GM23338 (cell line): ENCODE results near the gene TMEM135. TPM values are rescaled to one million over a fixed set of nuclear protein-coding genes. Genes with fewer than 3 reads are reported as not detected.

Experiments used
- ATAC-seq: fragments of 200-7000 bp; cut with Tn5 transposase; 3 replicates; pipeline ENCODE4 v1.9.1; 2020
- DNase-seq: peaks from one replicate; pipeline ENCODE4 v3.0.0-alpha.2; 2015; ENCODE audit warnings: low spot score
- H2AFZ ChIP-seq: fragments of 200-600 bp; sonication (generic); 2 replicates; pipeline ENCODE4 v1.8.0; 2016; ENCODE audit warnings: antibody characterized with exemption, mild to moderate bottlenecking, moderate library complexity
- H3F3A ChIP-seq: fragments of 200-600 bp; sonication (generic); replicated peaks from 2 replicates; pipeline ENCODE4 v1.8.0; 2017; ENCODE audit warnings: antibody characterized with exemption, mixed run types, low read depth
- H3K27ac ChIP-seq: fragments of 200-600 bp; sonication (generic); 2 replicates; pipeline ENCODE4 v1.6.1; 2016; ENCODE audit warnings: low read depth
- H3K27me3 ChIP-seq: fragments of 200-600 bp; sonication (generic); 2 replicates; pipeline ENCODE4 v1.8.0; 2016; ENCODE audit warnings: mild to moderate bottlenecking, mixed run types, moderate library complexity; ENCODE audit not compliant: insufficient read depth
- H3K36me3 ChIP-seq: fragments of 200-600 bp; sonication (generic); 2 replicates; pipeline ENCODE4 v1.8.0; 2016; ENCODE audit warnings: mild to moderate bottlenecking; ENCODE audit not compliant: insufficient read depth
- H3K4me1 ChIP-seq: fragments of 200-600 bp; sonication (generic); 2 replicates; pipeline ENCODE4 v1.8.0; 2016; ENCODE audit warnings: mild to moderate bottlenecking, moderate library complexity; ENCODE audit not compliant: insufficient read depth
- H3K4me2 ChIP-seq: fragments of 200-600 bp; sonication (generic); 2 replicates; pipeline ENCODE4 v1.7.1; 2017; ENCODE audit warnings: mixed run types
- H3K4me3 ChIP-seq: fragments of 200-600 bp; sonication (generic); 2 replicates; pipeline ENCODE4 v1.6.1; 2016; ENCODE audit warnings: mixed run types
- H3K79me2 ChIP-seq: fragments of 200-600 bp; sonication (generic); replicated peaks from 2 replicates; pipeline ENCODE4 v1.8.0; 2017; ENCODE audit warnings: mild to moderate bottlenecking; ENCODE audit not compliant: insufficient read depth
- H3K9me2 ChIP-seq: fragments of 200-600 bp; sonication (generic); 2 replicates; pipeline ENCODE4 v1.8.0; 2017; ENCODE audit not compliant: insufficient read depth
- H4K20me1 ChIP-seq: fragments of 200-600 bp; sonication (generic); replicated peaks from 2 replicates; pipeline ENCODE4 v1.8.0; 2017; ENCODE audit warnings: mild to moderate bottlenecking; ENCODE audit not compliant: insufficient read depth
- H3K27ac Mint-ChIP-seq: 2 replicates; pipeline ENCODE4 v1.8.0; 2020; ENCODE audit warnings: inconsistent platforms, mild to moderate bottlenecking, moderate library complexity, mixed read lengths
- H3K27me3 Mint-ChIP-seq: 3 replicates; pipeline ENCODE4 v1.8.0; 2022; ENCODE audit warnings: low read depth, mild to moderate bottlenecking, moderate library complexity, mixed read lengths, inconsistent platforms; ENCODE audit not compliant: insufficient read depth, poor library complexity
- H3K36me3 Mint-ChIP-seq: 3 replicates; pipeline ENCODE4 v1.8.0; 2021; ENCODE audit warnings: low read depth, mild to moderate bottlenecking, inconsistent platforms, moderate library complexity, mixed read lengths
- H3K4me1 Mint-ChIP-seq: 3 replicates; pipeline ENCODE4 v1.8.0; 2020; ENCODE audit warnings: mild to moderate bottlenecking, inconsistent platforms, mixed read lengths
- H3K4me3 Mint-ChIP-seq: 3 replicates; pipeline ENCODE4 v1.8.0; 2021; ENCODE audit warnings: moderate library complexity, mild to moderate bottlenecking, inconsistent platforms, mixed read lengths
- H3K9me3 Mint-ChIP-seq: 3 replicates; pipeline ENCODE4 v1.8.0; 2020; ENCODE audit warnings: moderate library complexity, mild to moderate bottlenecking, inconsistent platforms, mixed read lengths
- CREB1 ChIP-seq: fragments of 250-450 bp; sonication (Bioruptor Pico); IDR thresholded peaks from 2 replicates; pipeline ENCODE4 v1.5.0; 2020; ENCODE audit warnings: low read depth, mild to moderate bottlenecking, moderate library complexity
- CTCF ChIP-seq, 2 experiments: fragments of 200-600 bp in 1 of 2; sonication (generic) in 1 of 2; conservative IDR thresholded peaks; 2 replicates each; pipeline versions ENCODE4 v1.5.1 to v1.6.1; 2016 to 2017; ENCODE audit warnings: antibody characterized with exemption in 2 of 2, low read depth in 2 of 2, mild to moderate bottlenecking in 2 of 2, moderate library complexity in 1 of 2
- EZH2 ChIP-seq: fragments of 200-600 bp; sonication (generic); IDR thresholded peaks from one replicate; pipeline ENCODE4 v1.8.0; 2017; ENCODE audit warnings: antibody characterized with exemption, mild to moderate bottlenecking, low read depth; ENCODE audit not compliant: unreplicated experiment
- EZH2phosphoT487 ChIP-seq: fragments of 200-600 bp; sonication (generic); IDR thresholded peaks from one replicate; pipeline ENCODE4 v1.8.1; 2018; ENCODE audit warnings: antibody characterized with exemption; ENCODE audit not compliant: unreplicated experiment
- ZNF462 ChIP-seq: fragments of 250-450 bp; sonication (Bioruptor Pico); IDR thresholded peaks from 2 replicates; pipeline ENCODE4 v1.5.0; 2020; ENCODE audit warnings: mild to moderate bottlenecking, moderate library complexity
- polyA plus RNA-seq: library from polyadenylated mRNA; unstranded; fragments of >200 nt; fragmentation: Nextera tagmentation; extraction: Ambion mirVana; gene quantifications from 2 replicates; pipeline ENCODE4 v1.2.1, GENCODE V29; 2016
- total RNA-seq: library from RNA; depleted of rRNA; stranded (reverse); fragments of >200 nt; shearing (Covaris generic); gene quantifications from 2 replicates; pipeline ENCODE4 v1.2.3, GENCODE V29; 2014

TMEM135 gene
- total and polyA plus RNA-seq, 2 experiments from 2014 or later = 23.4 to 49.9 TPM

GRCh38 chr11:86990031-86990430 is 47.7 kb upstream of the TMEM135 start (continued):
- no peak for TF ChIP-seq ZNF462 (CRISPR knock-in tag)
- no peak for TF ChIP-seq CTCF (conservative IDR thresholded peaks at IDR 0.05; ENCODE audit: low read depth in 2 of 2)
- no peak for TF ChIP-seq EZH2

- H3K4me1 ChIP-seq = no peaks in the 10 kb centered on the region
- no peaks in the 10 kb centered on the region for H3K36me3 Mint-ChIP-seq
- peak overlapping the region; percentile 45 for H3K27ac Mint-ChIP-seq
- no peak overlapping the region for H3K4me3 Mint-ChIP-seq
- H3K4me3 ChIP-seq = no peak overlapping the region
- DNase-seq (peak; percentile 81), ATAC-seq (peak; percentile 86)
- no peaks in the 10 kb centered on the region for H3K36me3 ChIP-seq
- H3K4me1 Mint-ChIP-seq = peaks cover 25% of the 10 kb centered on the region
- no peaks in the 10 kb centered on the region for H3K27me3 Mint-ChIP-seq
- no peaks in the 10 kb centered on the region for H3K9me3 Mint-ChIP-seq
- no peak overlapping the region for H2AFZ ChIP-seq
- no peak for TF ChIP-seq EZH2phosphoT487
- TF ChIP-seq CREB1 (CRISPR knock-in tag) = peak; percentile 70
- H3K27me3 ChIP-seq = no peaks in the 10 kb centered on the region
- no peak overlapping the region for H3K4me2 ChIP-seq
- H3F3A ChIP-seq = no peaks in the 10 kb centered on the region
- H3K79me2 ChIP-seq = no peaks in the 10 kb centered on the region
- H3K27ac ChIP-seq = no peak overlapping the region
- no peaks in the 10 kb centered on the region for H3K9me2 ChIP-seq
- H4K20me1 ChIP-seq = no peaks in the 10 kb centered on the region
Measured at GRCh38 chr11:86990515-86990914, 47.2 kb upstream of the TMEM135 start.
